Measurements from ENCODE around the gene MAPKAPK2.
"Not testable (repeated sequence)": the region's sequence is repeated elsewhere in the genome, so short reads cannot be mapped to it uniquely, and the experiment has no call there.

MAPKAPK2 gene

GRCh38 chr1:206768472-206769303 is 84.0 kb downstream of the MAPKAPK2 start:
- no peak for DNase-seq (ENCODE audit: extremely low read depth in 1 of 2, low read depth in 1 of 2)

- peak; percentile 64 to 65 for DNase-seq (ENCODE audit: extremely low read depth in 1 of 2, low read depth in 1 of 2)
These were observed 84.6 kb downstream of the MAPKAPK2 start for GRCh38 chr1:206769304-206769731.

GRCh38 chr1:206770531-206771337 is 86.0 kb downstream of the MAPKAPK2 start, which contains the start of gene IL19:
Gene IL19, plus strand, starts transcription at chr1:206770773. Its CDS starts 65,890 bp downstream, at chr1:206836663.
- DNase-seq (ENCODE audit: extremely low read depth in 1 of 2, low read depth in 1 of 2) = no peak

GRCh38 chr1:206771338-206771692 is 86.6 kb downstream of the MAPKAPK2 start:
- no peak for DNase-seq (ENCODE audit: extremely low read depth in 1 of 2, low read depth in 1 of 2)

GRCh38 chr1:206772243-206772937 is 87.7 kb downstream of the MAPKAPK2 start, which contains the start of gene IL10:
Gene IL10, minus strand, starts transcription at chr1:206772494. Its CDS starts 59 bp downstream, at chr1:206772435.
- DNase-seq (ENCODE audit: extremely low read depth in 1 of 2, low read depth in 1 of 2) = no peak

- no peak for DNase-seq (ENCODE audit: extremely low read depth in 1 of 2, low read depth in 1 of 2)
These were observed 89.4 kb downstream of the MAPKAPK2 start for GRCh38 chr1:206774093-206774492.

- DNase-seq (ENCODE audit: extremely low read depth in 1 of 2, low read depth in 1 of 2) = no peak
These were observed 91.5 kb downstream of the MAPKAPK2 start for GRCh38 chr1:206776229-206776628.

- DNase-seq (ENCODE audit: extremely low read depth in 1 of 2, low read depth in 1 of 2) = no peak
These were observed 93.3 kb downstream of the MAPKAPK2 start for GRCh38 chr1:206778031-206778430.

- not testable (repeated sequence) for DNase-seq (ENCODE audit: extremely low read depth in 1 of 2, low read depth in 1 of 2)
These were observed 94.2 kb downstream of the MAPKAPK2 start for GRCh38 chr1:206778911-206779310.

- DNase-seq (ENCODE audit: extremely low read depth in 1 of 2, low read depth in 1 of 2) = no peak
These were observed 94.9 kb downstream of the MAPKAPK2 start for GRCh38 chr1:206779638-206780037.

- DNase-seq (ENCODE audit: extremely low read depth in 1 of 2, low read depth in 1 of 2) = no peak
These were observed 97.7 kb downstream of the MAPKAPK2 start for GRCh38 chr1:206782448-206782847.

GRCh38 chr1:206783506-206783905 is 98.8 kb downstream of the MAPKAPK2 start:
- no peak for DNase-seq (ENCODE audit: extremely low read depth in 1 of 2, low read depth in 1 of 2)

All from stimulated activated CD8-positive, alpha-beta memory T cell treated with anti-CD3 and anti-CD28 coated beads, Interleukin-7, amount 100 ng/mL, for 48 hours (primary cell).